H4 (cell line): ENCODE data around the gene PHLDB3. TPM values are rescaled to one million over a fixed set of nuclear protein-coding genes. Genes with fewer than 3 reads are reported as not detected.

Source experiments
- DNase-seq: peaks from one replicate; pipeline ENCODE4 v3.0.0-alpha.2; 2015; ENCODE audit warnings: low spot score
- total RNA-seq: library from RNA; depleted of rRNA; stranded (reverse); fragments of >200 nt; shearing (Covaris generic); gene quantifications from 2 replicates; pipeline ENCODE4 v1.2.3, GENCODE V29; 2014

The PHLDB3 gene
- total RNA-seq, 1 experiment from 2014 or later: 2.1 TPM

DNA sequence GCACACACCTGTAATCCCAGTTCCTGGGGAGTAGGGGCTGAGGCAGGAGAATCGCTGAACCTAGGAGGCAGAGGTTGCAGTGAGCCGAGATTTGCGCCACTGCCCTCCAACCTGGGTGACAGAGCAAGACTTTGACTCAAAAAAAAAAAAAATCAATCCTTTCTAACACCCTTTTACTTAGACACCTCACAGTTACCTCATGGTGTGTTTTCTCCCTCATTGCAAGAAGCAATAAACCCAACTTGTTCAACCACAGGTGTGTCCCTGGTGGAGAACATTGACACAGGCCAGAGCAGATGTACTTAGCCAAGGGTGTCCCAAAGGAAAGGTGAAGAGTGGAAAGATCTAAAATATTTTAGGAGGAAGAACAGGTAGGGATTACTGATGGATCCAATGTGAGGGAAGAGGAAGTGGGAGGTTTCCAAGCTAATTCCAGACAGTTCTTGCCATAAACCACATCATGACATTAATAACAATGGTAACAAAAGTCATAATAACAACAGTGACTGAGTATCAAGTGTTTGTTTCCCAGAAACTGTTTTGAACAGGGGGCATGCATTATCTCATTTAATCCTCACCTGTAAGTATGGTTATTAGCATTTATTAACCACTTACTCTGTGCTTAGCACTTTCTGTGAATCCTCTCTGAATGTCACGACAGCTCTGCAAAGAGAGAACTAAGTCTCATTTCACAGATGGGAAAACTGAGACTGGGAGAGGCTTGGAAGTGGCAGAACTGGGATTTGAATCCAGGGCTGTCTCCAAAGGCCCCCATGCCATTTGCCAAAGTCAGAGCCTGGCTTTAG, 36.0 kb downstream of the PHLDB3 start:
- no peak for DNase-seq

- DNase-seq: peak; percentile 79
These were observed 36.8 kb downstream of the PHLDB3 start for GRCh38 chr19:43467730-43468129.

DNA sequence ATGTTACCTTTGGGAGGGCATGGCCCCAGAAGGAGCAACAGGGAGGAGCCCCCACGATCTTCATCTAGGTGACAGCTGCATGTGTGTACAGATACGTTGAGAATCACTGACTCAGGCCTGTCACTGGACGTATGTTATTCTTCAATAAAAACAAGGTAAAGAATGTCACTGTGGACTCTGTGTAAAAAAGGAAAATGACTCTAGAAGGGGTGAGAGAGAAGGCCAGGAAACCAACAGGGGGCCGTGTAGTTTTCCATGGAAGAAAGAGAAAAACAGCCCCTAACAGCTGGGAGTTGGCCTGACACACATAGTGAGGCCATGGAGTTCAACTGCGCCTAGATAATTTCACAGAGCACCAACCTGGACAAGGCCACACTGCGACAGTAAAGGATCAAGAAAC, 37.3 kb downstream of the PHLDB3 start:
- DNase-seq: no peak

- no peak for DNase-seq
These were observed 37.8 kb downstream of the PHLDB3 start for GRCh38 chr19:43466793-43467192.

DNA sequence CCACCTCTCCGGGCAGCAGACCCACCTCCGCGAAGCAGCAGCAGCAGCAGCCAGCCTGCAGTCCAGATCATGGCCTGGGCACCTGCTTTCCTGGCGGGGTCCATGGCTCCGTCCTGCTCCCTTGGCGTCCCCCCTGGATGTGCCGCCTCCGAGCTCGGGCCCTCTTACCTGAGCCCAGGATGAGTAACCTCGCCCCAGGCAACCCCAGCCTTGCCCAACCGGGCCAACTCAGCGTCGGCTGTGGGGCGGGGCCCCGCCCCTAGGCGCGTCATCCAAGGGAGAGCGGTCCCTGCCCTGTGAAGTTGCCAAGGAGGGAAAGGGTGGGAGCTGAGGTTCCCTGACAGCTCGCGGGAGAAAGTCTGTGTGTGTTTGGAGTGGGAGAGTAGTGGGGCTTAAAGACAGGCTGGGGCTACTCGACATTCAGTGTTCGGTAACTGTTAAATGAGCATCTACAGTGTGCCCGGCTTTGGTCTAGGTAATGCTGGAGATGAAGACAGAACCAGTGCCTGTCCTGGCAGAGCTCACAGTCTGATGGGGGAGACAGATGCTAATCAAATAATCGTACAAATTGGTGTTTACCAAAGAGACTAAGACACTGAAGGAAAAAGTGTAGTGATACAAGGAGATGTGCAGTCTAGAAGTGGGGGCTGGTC, 39.0 kb downstream of the PHLDB3 start, which contains the start of gene LYPD3:
LYPD3 (minus strand) TSS at position 141 of the 653 bp plus-strand sequence; CDS start at position 104, 37 bp downstream.
- no peak for DNase-seq

GRCh38 chr19:43464134-43464775, 40.3 kb downstream of the PHLDB3 start:
- no peak for DNase-seq

DNA sequence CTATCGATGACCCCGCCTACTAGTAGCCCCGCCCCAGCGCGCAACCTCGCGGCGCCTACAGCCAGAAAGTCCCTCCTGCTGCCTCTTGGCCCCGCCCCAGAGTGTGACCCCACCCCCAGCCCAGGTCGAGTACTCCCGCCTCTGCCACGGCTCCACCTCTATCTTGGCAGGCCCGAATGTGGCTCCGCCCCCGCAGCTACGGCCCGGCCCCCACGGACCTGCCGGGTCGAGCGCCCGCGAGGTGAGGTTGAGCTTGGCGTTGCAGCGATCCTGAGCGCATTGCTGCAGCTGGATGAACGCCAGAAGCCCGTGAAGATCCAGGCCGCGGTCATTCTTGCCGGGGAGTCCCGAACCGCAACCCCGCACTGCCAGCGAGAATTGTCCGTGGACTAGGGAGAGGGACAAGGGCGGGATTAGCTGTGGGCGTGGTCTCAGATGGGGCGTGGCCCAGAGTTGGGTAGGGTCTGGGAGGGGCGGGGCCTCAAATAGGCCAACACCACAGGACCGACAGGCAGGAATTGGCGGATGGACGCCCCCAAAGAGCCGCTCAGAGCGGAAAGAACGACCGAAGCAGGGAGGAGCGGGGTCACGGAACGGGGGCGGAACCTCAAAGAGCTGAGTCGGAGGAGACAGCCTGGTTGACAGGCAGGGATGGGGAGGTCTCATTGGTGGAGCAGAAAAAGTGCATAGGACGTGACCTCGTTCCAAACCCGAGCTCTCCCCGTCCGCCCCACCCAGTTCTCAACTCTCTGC, 41.0 kb downstream of the PHLDB3 start:
- DNase-seq: no peak

DNA sequence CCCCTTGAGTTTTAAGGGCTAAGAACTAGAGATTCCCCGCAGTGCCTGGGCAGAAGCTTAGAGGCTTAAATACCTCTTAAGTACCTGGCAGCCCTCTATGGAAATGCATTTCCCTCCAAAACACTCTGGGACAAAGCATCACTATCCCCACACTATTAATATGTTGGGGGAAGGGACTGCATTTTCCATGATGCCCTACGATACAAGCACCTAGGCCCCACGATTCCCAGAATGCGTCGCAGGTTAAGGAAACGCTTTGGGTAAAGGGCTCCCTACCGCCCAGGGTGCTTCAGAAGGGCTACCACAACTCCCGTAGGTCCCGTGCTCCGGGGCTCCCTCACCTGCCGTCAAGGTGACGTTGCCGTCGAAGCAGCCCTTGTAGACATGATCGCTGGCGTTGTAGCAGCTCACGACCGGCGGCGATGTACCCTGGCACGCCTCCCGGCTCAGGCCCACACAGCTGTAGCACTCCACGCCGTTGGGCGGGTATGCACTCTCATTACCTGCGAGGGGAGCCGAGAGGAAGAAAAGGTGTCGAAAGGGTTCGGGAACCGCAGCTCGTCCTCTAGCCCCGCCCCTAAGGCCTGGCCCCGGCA, 41.7 kb downstream of the PHLDB3 start:
- DNase-seq: no peak

DNA sequence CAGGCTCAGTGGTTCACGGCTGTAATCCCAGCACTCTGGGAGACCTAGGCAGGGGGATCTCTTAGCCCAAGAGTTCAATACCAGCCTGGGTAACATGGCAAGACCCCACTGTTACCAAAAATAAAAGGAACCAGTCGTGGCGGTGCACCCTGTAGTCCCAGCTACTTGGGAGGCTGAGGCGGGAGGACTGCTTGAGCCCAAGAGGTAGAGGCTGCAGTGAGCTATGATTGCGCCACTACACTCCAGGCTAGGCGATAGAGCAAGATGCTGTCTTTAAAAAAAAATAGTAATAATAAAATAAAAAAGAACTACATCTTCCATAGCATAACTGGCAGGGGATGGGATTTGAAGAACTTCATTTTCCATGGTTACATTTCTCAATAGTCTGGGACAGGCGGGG, 42.2 kb downstream of the PHLDB3 start:
- no peak for DNase-seq

- DNase-seq: no peak
These were observed 43.2 kb downstream of the PHLDB3 start for GRCh38 chr19:43461303-43461702.

DNA sequence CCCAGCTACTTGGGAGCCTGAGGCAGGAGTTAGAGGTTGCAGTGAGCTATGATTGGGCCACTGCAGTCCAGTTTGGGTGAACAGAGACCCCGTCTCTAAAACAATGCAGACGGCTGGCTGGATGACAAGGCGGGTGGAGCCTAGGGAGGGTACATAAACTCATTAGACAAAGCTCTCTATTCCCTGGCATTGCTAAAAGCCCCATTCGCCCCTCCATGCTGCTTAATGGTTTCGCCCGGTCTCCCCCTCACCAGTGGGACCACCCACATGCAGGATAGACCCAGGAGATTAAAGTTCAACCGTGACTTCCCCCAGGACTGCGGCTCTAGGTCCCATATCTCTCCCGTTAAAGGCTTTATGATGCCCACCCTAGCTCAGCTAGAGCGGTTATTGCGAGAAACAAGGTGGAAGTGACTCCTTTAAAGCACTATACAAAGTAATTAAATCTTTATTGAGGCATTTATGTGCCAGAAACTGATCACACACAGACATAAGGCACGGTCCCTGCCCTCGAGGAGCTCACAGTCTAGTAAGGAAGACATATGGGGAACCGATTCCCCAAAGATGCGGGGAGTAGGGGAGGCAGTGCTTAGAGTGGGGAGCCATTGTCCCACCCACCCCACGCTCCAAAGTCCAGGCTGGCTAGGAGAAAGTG, 44.1 kb downstream of the PHLDB3 start:
- DNase-seq: no peak

DNA sequence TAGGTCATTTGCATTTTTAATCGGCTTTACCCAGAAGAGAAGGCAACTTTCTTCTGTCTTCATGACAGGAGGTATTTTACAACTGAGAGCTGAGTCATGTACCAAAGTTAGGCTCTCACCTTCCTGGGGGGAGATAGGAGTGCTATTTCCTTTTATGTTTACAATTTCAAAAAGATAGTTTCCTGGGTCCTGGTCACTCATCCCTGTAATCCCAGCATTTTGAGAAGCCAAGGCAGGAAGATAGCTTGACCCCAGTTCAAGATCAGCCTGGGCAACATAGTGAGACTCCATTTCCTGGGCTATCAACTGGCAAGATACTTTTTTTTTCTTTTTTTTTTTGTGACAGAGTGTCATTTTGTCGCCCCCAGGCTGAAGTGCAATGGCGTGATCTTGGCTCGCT, 46.7 kb downstream of the PHLDB3 start:
- DNase-seq: no peak

- DNase-seq: no peak
These were observed 49.0 kb downstream of the PHLDB3 start for GRCh38 chr19:43455321-43456113.

- no peak for DNase-seq
These were observed 50.5 kb downstream of the PHLDB3 start for GRCh38 chr19:43454031-43454430.

GRCh38 chr19:43452582-43452981, 52.0 kb downstream of the PHLDB3 start:
- DNase-seq: no peak

DNA sequence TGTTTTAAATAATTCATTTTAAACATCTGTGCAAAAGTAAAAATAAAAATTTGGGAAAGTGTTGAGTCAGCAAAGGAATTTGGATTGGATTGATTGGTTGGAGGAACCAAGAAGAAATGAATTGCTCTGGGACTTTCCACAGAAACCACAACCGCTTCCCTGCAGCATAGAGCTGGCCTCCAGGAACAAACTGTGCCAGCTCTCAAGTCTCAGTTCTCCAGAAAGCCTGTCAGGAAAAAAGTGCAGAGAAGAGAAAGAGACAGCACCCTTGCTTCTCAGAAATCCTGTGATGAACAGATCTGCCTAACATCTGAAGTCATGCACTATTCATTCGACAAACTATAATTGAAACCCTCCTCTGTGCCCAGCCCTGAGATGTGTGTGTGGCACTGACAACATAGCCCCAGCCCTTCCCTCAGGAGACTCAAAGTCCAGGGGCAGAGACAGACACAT, 54.0 kb downstream of the PHLDB3 start:
- no peak for DNase-seq

DNA sequence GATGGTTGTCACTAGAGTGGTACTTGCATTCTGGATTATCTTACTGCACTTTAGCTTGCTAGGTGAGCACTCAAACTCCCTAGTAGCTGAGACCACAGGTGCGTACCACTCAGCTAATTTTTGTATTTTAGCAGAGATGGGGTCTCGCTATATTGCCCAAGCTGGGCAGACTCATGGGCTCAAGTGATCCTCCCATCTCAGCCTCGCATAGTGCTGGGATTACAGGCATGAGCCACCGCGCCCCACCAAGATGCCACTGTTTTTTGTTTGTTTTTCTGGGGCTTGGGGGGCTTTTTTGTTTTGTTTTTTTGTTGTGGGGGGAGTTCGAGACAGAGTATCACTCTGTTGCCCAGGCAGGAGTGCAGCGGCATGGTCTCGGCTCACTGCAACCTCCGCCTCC, 56.9 kb downstream of the PHLDB3 start:
- no peak for DNase-seq

DNA sequence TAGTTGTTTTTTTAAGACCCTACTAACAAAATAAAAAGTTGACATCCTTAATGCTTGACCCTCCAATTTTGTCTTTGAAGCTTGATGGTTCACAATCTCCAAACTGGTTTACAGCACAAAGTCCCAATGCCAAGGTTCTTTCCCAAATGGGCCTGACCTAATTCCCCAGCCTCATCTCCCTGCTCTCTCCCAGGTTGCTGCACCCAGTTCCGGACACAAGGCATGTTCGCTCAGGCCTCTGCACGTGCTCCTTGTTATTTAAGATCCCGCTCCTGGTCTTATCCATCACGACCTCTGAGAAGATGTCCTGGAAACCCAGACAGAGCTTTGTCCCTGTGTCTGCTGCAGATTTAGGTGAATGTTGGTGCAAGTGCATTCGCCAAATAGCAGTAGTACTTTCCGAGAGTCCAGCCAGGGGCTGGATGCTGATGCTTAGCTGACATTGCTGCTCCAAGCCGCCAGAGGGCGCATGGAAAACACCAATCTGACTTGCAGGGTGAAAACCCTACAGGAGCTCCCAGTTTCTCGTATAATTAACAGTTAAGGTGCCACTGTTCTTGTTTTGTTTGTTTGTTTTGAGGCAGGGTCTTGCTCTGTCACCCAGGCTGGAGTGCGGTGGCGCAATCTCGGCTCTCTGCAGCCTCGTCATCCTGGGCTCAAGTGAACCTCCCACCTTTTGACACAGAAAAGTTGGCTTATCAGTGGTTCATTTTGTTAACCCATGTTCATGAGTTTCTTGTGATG, 57.6 kb downstream of the PHLDB3 start:
- DNase-seq: peak; percentile 73

DNA sequence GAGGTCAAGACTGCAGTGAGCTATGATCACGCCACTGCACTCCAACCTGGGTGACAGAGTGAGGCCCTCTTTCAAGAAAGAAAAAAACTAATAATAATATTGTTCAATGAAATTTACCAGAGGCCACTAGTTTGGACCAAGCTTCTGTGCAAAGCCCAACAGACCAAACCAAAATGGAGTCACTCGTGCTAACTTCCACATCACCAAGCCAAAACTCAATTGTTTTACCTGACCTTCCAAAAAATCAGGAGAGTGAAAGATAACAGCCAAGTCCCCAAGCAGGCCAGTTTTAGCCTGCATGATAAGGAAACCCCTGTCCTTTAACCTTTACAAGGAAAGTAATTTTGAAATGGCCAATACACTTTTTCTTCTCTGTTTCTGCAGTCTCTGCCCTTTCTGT, 59.1 kb downstream of the PHLDB3 start:
- no peak for DNase-seq
